ENCODE results near the gene COLQ.

The COLQ gene

GRCh38 chr3:15455756-15456155 lies 65.8 kb downstream of the COLQ start:
- DNase-seq: peak in 1 of 2 donors; percentile 56
- Histone ChIP-seq H3K4me3 (no peak overlapping the region), H3K36me3 (peaks cover 6 to 52% (median 25%) of the 10 kb centered on the region in 3 donors), H3K27me3 (no peaks in the 10 kb centered on the region), H3K27ac (no peak overlapping the region), H3K4me1 (no peaks in the 10 kb centered on the region), H3K9me3 (no peaks in the 10 kb centered on the region)
- no peak for TF ChIP-seq CTCF (IDR thresholded peaks at IDR 0.05)
- intact Hi-C loops (cut with DNase I; ENCODE audit: low total_unique reads): no loop called here

DNA sequence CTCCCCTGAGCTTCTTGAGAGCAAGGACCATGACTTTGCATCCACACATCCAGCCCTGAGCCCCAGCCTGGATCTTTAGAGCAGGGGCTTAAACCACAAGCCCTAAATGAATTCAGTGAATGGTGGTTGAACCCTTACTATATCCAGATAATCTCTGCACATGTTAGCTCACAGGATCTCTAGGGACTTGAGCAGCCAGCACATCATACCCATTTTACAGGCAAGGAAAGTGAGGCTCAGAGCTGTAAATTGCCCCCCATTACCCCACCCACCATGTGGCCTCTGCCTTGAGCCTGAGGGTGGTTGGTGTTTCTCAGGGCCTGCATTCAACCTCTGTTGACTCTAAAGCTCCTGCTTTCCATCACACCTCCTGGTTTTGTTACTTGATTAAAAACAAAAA lies 66.5 kb downstream of the COLQ start:
- H3K4me1 ChIP-seq: no peaks in the 10 kb centered on the region
- peaks cover 6 to 60% (median 29%) of the 10 kb centered on the region in 3 donors for H3K36me3 ChIP-seq
- no peak overlapping the region for H3K4me3 ChIP-seq
- H3K27me3 ChIP-seq: no peaks in the 10 kb centered on the region
- no peak overlapping the region for H3K27ac ChIP-seq
- H3K9me3 ChIP-seq: no peaks in the 10 kb centered on the region
- no peak for TF ChIP-seq CTCF (IDR thresholded peaks at IDR 0.05)
- peak in 1 of 2 donors; percentile 17 for DNase-seq
- intact Hi-C loops (cut with DNase I; ENCODE audit: low total_unique reads): no loop called here

DNA sequence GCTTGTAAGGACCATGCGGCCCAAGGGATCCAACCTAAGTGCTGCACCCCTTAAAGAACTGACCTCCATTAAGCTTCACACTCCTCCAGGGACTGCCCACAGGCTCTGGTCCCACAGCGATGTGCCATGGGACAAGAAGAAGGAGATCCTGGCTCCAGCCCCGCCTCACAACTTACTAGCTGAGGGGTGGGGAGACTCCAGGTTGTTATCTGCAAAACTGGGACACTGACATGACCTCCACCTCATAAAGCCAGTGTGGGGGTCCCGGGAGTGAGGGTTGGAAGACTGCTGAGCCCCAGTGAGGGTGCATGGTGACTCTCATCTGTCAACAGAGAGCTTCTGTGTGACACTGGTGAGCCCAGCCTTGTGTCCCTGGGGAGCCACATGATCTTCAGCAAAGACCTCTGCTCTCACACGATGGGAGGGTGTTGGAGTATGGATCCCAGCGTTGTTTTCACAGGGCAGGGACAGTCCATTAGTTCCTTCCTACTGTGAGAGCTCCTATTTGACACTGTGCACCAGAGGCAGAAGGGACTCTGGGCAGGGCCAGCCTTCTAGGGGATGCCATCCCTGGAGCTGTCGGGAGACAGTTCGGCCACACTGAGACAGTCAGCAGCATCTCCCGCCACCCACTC lies 67.4 kb downstream of the COLQ start:
- intact Hi-C loops (cut with DNase I; ENCODE audit: low total_unique reads): no loop called here
- no peak overlapping the region for H3K4me3 ChIP-seq
- TF ChIP-seq CTCF (IDR thresholded peaks at IDR 0.05): no peak
- peaks cover 6 to 64% (median 29%) of the 10 kb centered on the region in 3 donors for H3K36me3 ChIP-seq
- no peaks in the 10 kb centered on the region for H3K4me1 ChIP-seq
- H3K27ac ChIP-seq: no peak overlapping the region
- no peaks in the 10 kb centered on the region for H3K27me3 ChIP-seq
- no peaks in the 10 kb centered on the region for H3K9me3 ChIP-seq
- peak in 1 of 2 donors; percentile 60 for DNase-seq

- peak in 1 of 2 donors; percentile 50 for DNase-seq
- H3K36me3 ChIP-seq: peaks cover 6 to 63% (median 29%) of the 10 kb centered on the region in 3 donors
- intact Hi-C loops (cut with DNase I; ENCODE audit: low total_unique reads): no loop called here
- H3K27ac ChIP-seq: no peak overlapping the region
- no peaks in the 10 kb centered on the region for H3K9me3 ChIP-seq
- H3K4me1 ChIP-seq: no peaks in the 10 kb centered on the region
- no peaks in the 10 kb centered on the region for H3K27me3 ChIP-seq
- no peak overlapping the region for H3K4me3 ChIP-seq
- TF ChIP-seq CTCF (IDR thresholded peaks at IDR 0.05): no peak
These were observed 68.0 kb downstream of the COLQ start for GRCh38 chr3:15453501-15453900.

DNA sequence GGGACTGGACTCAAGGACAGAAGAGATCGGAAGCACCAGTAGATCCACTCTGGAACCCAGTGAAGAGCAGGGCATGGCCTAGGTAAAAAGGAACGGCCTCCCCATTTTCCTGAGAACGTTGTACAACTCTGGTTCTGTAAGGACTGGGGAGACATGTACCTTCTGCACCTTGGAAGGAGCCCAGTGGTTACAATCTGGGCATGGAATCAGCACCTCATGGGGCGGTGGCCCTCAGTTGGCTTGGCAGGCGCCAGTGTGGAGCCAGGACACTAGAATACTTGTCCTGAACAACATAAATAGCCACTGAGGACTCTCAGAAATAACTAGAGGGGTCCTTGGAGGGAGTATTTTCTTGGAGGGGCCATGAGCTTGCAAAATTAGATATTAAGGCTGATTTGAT lies 68.5 kb downstream of the COLQ start:
- peaks cover 6 to 60% (median 29%) of the 10 kb centered on the region in 3 donors for H3K36me3 ChIP-seq
- no peaks in the 10 kb centered on the region for H3K9me3 ChIP-seq
- DNase-seq: peak in 1 of 2 donors; percentile 15
- no peaks in the 10 kb centered on the region for H3K27me3 ChIP-seq
- no peak overlapping the region for H3K4me3 ChIP-seq
- intact Hi-C loops (cut with DNase I; ENCODE audit: low total_unique reads): no loop called here
- no peak overlapping the region for H3K27ac ChIP-seq
- no peak for TF ChIP-seq CTCF (IDR thresholded peaks at IDR 0.05)
- no peaks in the 10 kb centered on the region for H3K4me1 ChIP-seq
